Suprapubic skin (tissue), 4 donors: ENCODE measurements around the gene CAMTA1. TPM values are rescaled to one million over a fixed set of nuclear protein-coding genes. Genes with fewer than 3 reads are reported as not detected.
"Not testable (repeated sequence)": the region's sequence is repeated elsewhere in the genome, so short reads cannot be mapped to it uniquely, and the experiment has no call there.

Source experiments
- DNase-seq, 2 donors: peaks; one replicate each; pipeline ENCODE4 v3.0.0-alpha.2; 2019; ENCODE audit warnings: low spot score in 2 of 2
- H3K27ac ChIP-seq: fragments of 200-600 bp; sonication (generic); one replicate; pipeline ENCODE4 v1.5.1; 2019
- H3K27me3 ChIP-seq: fragments of 200-600 bp; sonication (generic); one replicate; pipeline ENCODE4 v1.5.1; 2019
- H3K36me3 ChIP-seq: fragments of 200-600 bp; sonication (generic); one replicate; pipeline ENCODE4 v1.5.1; 2019
- H3K4me1 ChIP-seq: fragments of 200-600 bp; sonication (generic); one replicate; pipeline ENCODE4 v1.5.1; 2019
- H3K4me3 ChIP-seq: fragments of 200-600 bp; sonication (generic); one replicate; pipeline ENCODE4 v1.5.1; 2019; ENCODE audit warnings: mild to moderate bottlenecking
- H3K9me3 ChIP-seq: fragments of 200-600 bp; sonication (generic); one replicate; pipeline ENCODE4 v1.5.1; 2019
- EP300 ChIP-seq: sonication (generic); formaldehyde crosslinking; IDR thresholded peaks from one replicate; pipeline ENCODE4 v1.6.1; 2017; ENCODE audit warnings: antibody characterized with exemption
- POLR2A ChIP-seq, 2 donors: fragments of 450-650 bp; IDR thresholded peaks; one replicate each; pipeline ENCODE4 v1.6.1; 2017; ENCODE audit warnings: antibody characterized with exemption in 2 of 2, mild to moderate bottlenecking in 2 of 2, moderate library complexity in 2 of 2
- POLR2AphosphoS5 ChIP-seq, 3 donors: sonication (generic); formaldehyde crosslinking; IDR thresholded peaks; one replicate each; pipeline ENCODE4 v1.6.1; 2017; ENCODE audit warnings: antibody characterized with exemption in 3 of 3
- WGBS: methylation state at CpG from one replicate; pipeline ENCODE4 v1.1.5; 2018; 5-methylcytosine and 5-hydroxymethylcytosine counted together
- total RNA-seq, 4 donors: library from RNA; depleted of rRNA; stranded (reverse); fragments of >200 nt; gene quantifications; one replicate each; pipeline ENCODE4 v1.1.0, GENCODE V29; 2016
- TF ChIP-seq, protein P1 (sequence below), 2 donors: fragments of 200-600 bp in 1 of 2; fragments of 450-650 bp in 1 of 2; sonication (generic) in 1 of 2; IDR thresholded peaks; one replicate each; pipeline ENCODE4 v1.5.1; 2016 to 2019; ENCODE audit warnings: antibody characterized with exemption in 2 of 2, mild to moderate bottlenecking in 1 of 2, moderate library complexity in 1 of 2

The CAMTA1 gene
- total RNA-seq, 4 donors from 2014 or later: 40.4 to 54.1 (median 46.6) TPM

DNA sequence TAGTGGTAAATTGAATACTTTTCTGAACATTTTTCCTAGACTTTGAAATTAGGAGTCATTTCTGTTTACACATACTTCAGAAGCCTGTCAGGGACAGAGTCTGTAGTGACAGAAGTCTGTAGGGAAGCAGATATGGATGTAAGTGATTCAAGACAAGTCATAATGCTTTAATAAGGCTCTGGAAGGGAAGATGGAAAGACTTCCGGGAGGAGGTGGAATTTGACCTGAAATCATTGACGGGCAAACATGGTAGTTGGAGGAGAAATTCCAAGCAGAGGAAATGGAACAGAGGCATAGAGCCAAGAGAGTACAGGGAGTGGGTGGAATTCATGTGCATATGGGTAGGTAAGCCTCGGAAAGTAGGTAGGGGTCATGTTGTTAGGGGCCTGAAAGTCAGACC is 22.5 kb downstream of the CAMTA1 start:
- H3K9me3 ChIP-seq: no peaks in the 10 kb centered on the region
- no peak overlapping the region for H3K4me3 ChIP-seq
- H3K4me1 ChIP-seq: no peaks in the 10 kb centered on the region
- H3K36me3 ChIP-seq: no peaks in the 10 kb centered on the region
- TF ChIP-seq, protein P1, sequence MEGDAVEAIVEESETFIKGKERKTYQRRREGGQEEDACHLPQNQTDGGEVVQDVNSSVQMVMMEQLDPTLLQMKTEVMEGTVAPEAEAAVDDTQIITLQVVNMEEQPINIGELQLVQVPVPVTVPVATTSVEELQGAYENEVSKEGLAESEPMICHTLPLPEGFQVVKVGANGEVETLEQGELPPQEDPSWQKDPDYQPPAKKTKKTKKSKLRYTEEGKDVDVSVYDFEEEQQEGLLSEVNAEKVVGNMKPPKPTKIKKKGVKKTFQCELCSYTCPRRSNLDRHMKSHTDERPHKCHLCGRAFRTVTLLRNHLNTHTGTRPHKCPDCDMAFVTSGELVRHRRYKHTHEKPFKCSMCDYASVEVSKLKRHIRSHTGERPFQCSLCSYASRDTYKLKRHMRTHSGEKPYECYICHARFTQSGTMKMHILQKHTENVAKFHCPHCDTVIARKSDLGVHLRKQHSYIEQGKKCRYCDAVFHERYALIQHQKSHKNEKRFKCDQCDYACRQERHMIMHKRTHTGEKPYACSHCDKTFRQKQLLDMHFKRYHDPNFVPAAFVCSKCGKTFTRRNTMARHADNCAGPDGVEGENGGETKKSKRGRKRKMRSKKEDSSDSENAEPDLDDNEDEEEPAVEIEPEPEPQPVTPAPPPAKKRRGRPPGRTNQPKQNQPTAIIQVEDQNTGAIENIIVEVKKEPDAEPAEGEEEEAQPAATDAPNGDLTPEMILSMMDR (IDR thresholded peaks at IDR 0.05): no peak
- DNase-seq: no peak
- H3K27ac ChIP-seq: no peak overlapping the region
- 78% methylated on average over 3 of the region's 3 CpGs for WGBS
- no peaks in the 10 kb centered on the region for H3K27me3 ChIP-seq

DNA sequence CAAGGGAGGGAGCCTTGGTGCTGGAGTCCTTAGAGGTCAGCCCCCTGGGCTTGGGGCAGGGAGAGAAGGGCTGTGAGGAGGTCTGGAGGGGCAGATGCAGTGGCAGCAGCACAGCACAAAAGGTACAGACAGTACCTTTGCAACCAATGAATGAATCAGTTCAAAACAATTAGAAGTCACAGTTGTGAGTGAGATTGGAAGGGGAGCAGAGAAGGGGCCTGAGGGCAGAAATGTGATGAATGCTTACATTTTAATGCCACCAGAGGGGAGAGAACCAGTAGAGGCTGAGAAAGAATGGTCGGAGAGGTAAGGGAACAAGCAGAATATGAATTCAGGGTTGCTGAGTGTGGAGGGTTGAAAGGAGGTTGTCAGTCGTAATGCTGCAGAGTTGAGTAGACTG is 24.2 kb downstream of the CAMTA1 start:
- H3K9me3 ChIP-seq: no peaks in the 10 kb centered on the region
- H3K4me1 ChIP-seq: no peaks in the 10 kb centered on the region
- no peak overlapping the region for H3K4me3 ChIP-seq
- 94% methylated on average over 2 of the region's 2 CpGs for WGBS
- no peaks in the 10 kb centered on the region for H3K27me3 ChIP-seq
- no peaks in the 10 kb centered on the region for H3K36me3 ChIP-seq
- DNase-seq: no peak
- no peak overlapping the region for H3K27ac ChIP-seq
- TF ChIP-seq, protein P1 (IDR thresholded peaks at IDR 0.05): no peak
- no peak for TF ChIP-seq POLR2AphosphoS5 (IDR thresholded peaks at IDR 0.05)
- TF ChIP-seq POLR2A (IDR thresholded peaks at IDR 0.05): no peak
- no peak for TF ChIP-seq EP300

DNA sequence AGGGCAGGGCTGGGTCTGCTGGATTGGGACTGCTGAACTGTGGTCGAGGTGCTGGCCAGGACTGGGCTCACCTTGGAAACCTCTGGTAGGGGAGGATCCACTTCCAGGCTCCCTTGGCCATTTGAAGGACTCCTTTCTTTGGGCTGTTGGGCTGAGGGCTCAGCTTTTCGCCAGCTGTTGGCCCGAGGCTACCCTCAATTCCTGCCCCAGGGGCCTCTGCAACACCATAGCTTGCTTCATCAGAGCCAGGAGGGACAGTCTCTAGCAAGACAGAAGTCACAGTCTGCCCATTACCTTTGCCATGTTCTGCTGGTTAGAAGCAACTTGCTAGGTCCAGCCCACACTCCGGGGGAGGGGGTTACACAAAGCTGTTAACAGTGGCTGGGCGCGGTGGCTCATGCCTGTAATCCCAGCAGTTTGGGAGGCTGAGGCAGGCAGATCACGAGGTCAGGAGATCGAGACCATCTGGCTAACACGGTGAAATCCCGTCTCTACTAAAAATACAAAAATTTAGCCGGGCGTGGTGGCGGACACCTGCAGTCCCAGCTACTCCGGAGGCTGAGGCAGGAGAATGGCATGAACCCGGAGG is 25.0 kb downstream of the CAMTA1 start:
- WGBS: 97% methylated on average over 15 of the region's 15 CpGs
- H3K27ac ChIP-seq, H3K36me3 ChIP-seq, H3K9me3 ChIP-seq, H3K27me3 ChIP-seq, H3K4me3 ChIP-seq, H3K4me1 ChIP-seq, DNase-seq: not testable (repeated sequence)

DNA sequence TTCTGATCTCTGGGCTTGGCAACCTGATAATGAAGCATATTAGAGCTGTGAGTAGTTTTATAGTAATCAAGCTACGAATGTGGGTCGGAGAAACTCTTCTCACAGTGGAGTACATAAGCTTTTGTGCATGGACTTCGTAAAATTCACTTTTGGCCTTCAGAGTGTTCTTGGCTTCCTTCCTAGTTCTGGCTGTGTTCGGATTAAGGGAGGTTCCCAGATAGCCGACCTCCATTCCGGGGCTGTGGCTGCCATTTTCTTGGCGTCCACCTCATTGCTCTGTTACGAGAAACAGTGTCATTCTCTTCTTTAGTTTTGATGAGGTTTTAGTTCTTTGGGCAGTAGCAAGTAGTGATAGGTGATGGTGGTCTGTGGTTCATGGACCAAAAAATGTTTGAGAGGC is 26.3 kb downstream of the CAMTA1 start:
- no peak for DNase-seq
- no peaks in the 10 kb centered on the region for H3K4me1 ChIP-seq
- H3K27me3 ChIP-seq: no peaks in the 10 kb centered on the region
- 80% methylated on average over 8 of the region's 8 CpGs for WGBS
- no peak overlapping the region for H3K4me3 ChIP-seq
- no peaks in the 10 kb centered on the region for H3K36me3 ChIP-seq
- H3K27ac ChIP-seq: no peak overlapping the region
- TF ChIP-seq EP300: no peak
- TF ChIP-seq, protein P1 (IDR thresholded peaks at IDR 0.05): no peak
- TF ChIP-seq POLR2AphosphoS5 (IDR thresholded peaks at IDR 0.05): no peak
- TF ChIP-seq POLR2A (IDR thresholded peaks at IDR 0.05): no peak
- no peaks in the 10 kb centered on the region for H3K9me3 ChIP-seq

DNA sequence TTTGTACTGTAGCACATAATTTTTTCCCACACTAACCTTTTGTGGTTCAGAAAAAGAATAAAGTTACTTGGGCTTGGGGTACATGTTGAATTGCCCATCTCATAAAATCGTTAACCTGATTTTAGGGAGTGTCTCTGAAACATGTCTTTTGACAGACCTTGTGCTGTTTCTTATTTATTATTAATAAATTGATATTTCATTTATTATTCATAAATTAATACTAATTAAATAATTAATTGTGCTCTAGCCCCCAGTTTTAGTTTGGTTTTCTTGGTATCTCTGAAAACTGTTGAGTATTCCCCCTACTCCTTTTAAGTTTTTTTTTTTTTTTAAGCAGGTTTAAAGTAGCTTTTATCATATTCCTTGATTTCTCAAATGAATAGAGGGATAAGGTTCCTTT is 27.9 kb downstream of the CAMTA1 start:
- no peaks in the 10 kb centered on the region for H3K4me1 ChIP-seq
- H3K9me3 ChIP-seq: no peaks in the 10 kb centered on the region
- no peaks in the 10 kb centered on the region for H3K27me3 ChIP-seq
- 80% methylated on average over 1 of the region's 1 CpG for WGBS
- no peak overlapping the region for H3K27ac ChIP-seq
- DNase-seq: no peak
- TF ChIP-seq POLR2AphosphoS5 (IDR thresholded peaks at IDR 0.05): no peak
- no peak for TF ChIP-seq EP300
- TF ChIP-seq, protein P1 (IDR thresholded peaks at IDR 0.05): no peak
- TF ChIP-seq POLR2A (IDR thresholded peaks at IDR 0.05): no peak
- H3K4me3 ChIP-seq: no peak overlapping the region
- no peaks in the 10 kb centered on the region for H3K36me3 ChIP-seq

DNA sequence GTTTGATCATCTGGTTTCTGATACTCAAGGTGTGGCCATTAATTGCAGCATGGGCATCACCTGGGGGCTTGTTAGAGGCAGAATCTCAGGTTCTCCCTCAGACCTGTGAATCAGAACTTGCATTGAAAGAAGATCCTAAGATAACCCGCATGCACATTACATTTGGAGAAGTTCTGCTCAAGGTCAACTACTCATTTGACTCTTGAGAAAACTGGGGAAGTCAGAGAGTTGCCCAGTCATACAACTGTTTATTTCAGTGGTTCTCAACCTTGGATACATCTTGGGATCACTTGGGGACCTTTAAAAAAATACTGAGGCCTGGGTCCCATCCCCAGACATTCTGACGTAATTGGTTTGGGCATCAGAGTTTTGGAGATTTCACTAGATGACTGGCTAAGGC is 30.5 kb downstream of the CAMTA1 start:
- no peak overlapping the region for H3K4me3 ChIP-seq
- H3K27ac ChIP-seq: no peak overlapping the region
- no peak for TF ChIP-seq POLR2AphosphoS5 (IDR thresholded peaks at IDR 0.05)
- no peak for TF ChIP-seq EP300
- TF ChIP-seq, protein P1 (IDR thresholded peaks at IDR 0.05): no peak
- no peak for DNase-seq
- H3K9me3 ChIP-seq: no peaks in the 10 kb centered on the region
- 87% methylated on average over 2 of the region's 2 CpGs for WGBS
- no peaks in the 10 kb centered on the region for H3K36me3 ChIP-seq
- no peaks in the 10 kb centered on the region for H3K27me3 ChIP-seq
- H3K4me1 ChIP-seq: peaks cover 15% of the 10 kb centered on the region
